Heart left ventricle (tissue), 13 donors: Measurements from ENCODE around the gene P4HA3.

Source experiments
- CTCF ChIP-seq, 12 donors: fragments of 200-600 bp; sonication (generic) in 4 of 12; IDR thresholded peaks; one replicate each; pipeline versions ENCODE4 v1.5.0 to v1.8.0; 2018 to 2022; ENCODE audit warnings: antibody characterized with exemption in 12 of 12, mild to moderate bottlenecking in 5 of 12
- POLR2A ChIP-seq, 2 donors: fragments of 450-650 bp; IDR thresholded peaks; one replicate each; pipeline ENCODE4 v1.6.1; 2017; ENCODE audit warnings: antibody characterized with exemption in 2 of 2, mild to moderate bottlenecking in 2 of 2, moderate library complexity in 2 of 2
- donor health status: ischemic (EF 13 %, LVEDD 7.1; RV severe dilation, severe dysfunction).
- donor health status: DM: no; HTN: yes; CAD: no.
- donor health status: DM: no; HTN: no; CAD: no.
- donor health status: ischemic (EF 25% LVEDD 6.9; RV normal size, moderate dysfunction).
- donor health status: ischemic (EF 25% LVEDD 5.7; RV mildly dilated, moderate dysfunction).
- donor health status: ischemic (EF 35%, LVEDD 5.7; RV mildly dilated, moderate dysfunction).
- donor health status: nonischemic (EF 11% LVEDD 7.7; RV severe dilation, severe dysfunction).
- donor health status: DM: yes; HTN: yes; CAD: no.
- donor health status: PGD.
- donor health status: ischemic (EF 29% LVEDD 5.4; RV normal size, mild dysfunction).
- donor health status: nonischemic (EF 23%, LVEDD 6.1; RV moderate dilation, normal function).

GRCh38 chr11:74341921-74342320, 30.5 kb upstream of the P4HA3 start:
- TF ChIP-seq CTCF (IDR thresholded peaks at IDR 0.05) (no peak), POLR2A (IDR thresholded peaks at IDR 0.05) (no peak)
